ACC112 (cell line): Measurements from ENCODE around the gene ZMIZ1.

Source experiments
- H2AFZ ChIP-seq: fragments of 200-600 bp; sonication (generic); one replicate; pipeline ENCODE4 v1.6.0; 2017; ENCODE audit warnings: antibody characterized with exemption, low read length; ENCODE audit not compliant: unreplicated experiment
- H3K27ac ChIP-seq: fragments of 200-600 bp; sonication (generic); 2 replicates; pipeline ENCODE4 v1.5.1; 2014; ENCODE audit warnings: low read depth, mild to moderate bottlenecking, antibody characterized with exemption, low read length, moderate library complexity
- H3K27me3 ChIP-seq: fragments of 200-600 bp; sonication (generic); 2 replicates; pipeline ENCODE4 v1.6.1; 2014; ENCODE audit warnings: mild to moderate bottlenecking, antibody characterized with exemption, low read length, moderate library complexity, mixed read lengths; ENCODE audit not compliant: insufficient read depth
- H3K36me3 ChIP-seq: fragments of 200-600 bp; sonication (generic); 2 replicates; pipeline ENCODE4 v1.6.1; 2016; ENCODE audit warnings: mild to moderate bottlenecking, antibody characterized with exemption, low read length, moderate library complexity, mixed read lengths; ENCODE audit not compliant: insufficient read depth
- H3K4me1 ChIP-seq: fragments of 200-600 bp; sonication (generic); one replicate; pipeline ENCODE4 v1.6.1; 2016; ENCODE audit warnings: low read length, mixed read lengths; ENCODE audit not compliant: insufficient read depth, unreplicated experiment, control insufficient read depth
- H3K4me3 ChIP-seq: fragments of 200-600 bp; sonication (generic); 2 replicates; pipeline ENCODE4 v1.5.1; 2014; ENCODE audit warnings: mild to moderate bottlenecking, low read depth, low read length
- H3K79me2 ChIP-seq: fragments of 200-600 bp; sonication (generic); one replicate; pipeline ENCODE4 v1.6.0; 2016; ENCODE audit warnings: low read length; ENCODE audit not compliant: control insufficient read depth, unreplicated experiment, insufficient read depth

The ZMIZ1 gene

GRCh38 chr10:79224263-79224949 is 155.6 kb downstream of the ZMIZ1 start:
- peaks cover 13% of the 10 kb centered on the region; the same call in 1 of the 2 replicates for H3K36me3 ChIP-seq
- no peaks in the 10 kb centered on the region for H3K27me3 ChIP-seq
- H3K4me1 ChIP-seq, result peaks cover 12% of the 10 kb centered on the region
- H2AFZ ChIP-seq, result no peak overlapping the region
- H3K4me3 ChIP-seq, result no peak overlapping the region
- H3K79me2 ChIP-seq, result no peaks in the 10 kb centered on the region
- no peak overlapping the region for H3K27ac ChIP-seq

- Histone ChIP-seq H3K27me3 (no peaks in the 10 kb centered on the region), H3K79me2 (no peaks in the 10 kb centered on the region), H3K4me1 (peaks cover 12% of the 10 kb centered on the region), H3K4me3 (no peak overlapping the region), H3K36me3 (peaks cover 11% of the 10 kb centered on the region; the same call in 1 of the 2 replicates), H3K27ac (no peak overlapping the region), H2AFZ (no peak overlapping the region)
Measured at GRCh38 chr10:79224992-79225391, 156.2 kb downstream of the ZMIZ1 start.

- no peak overlapping the region for H3K4me3 ChIP-seq
- no peaks in the 10 kb centered on the region for H3K79me2 ChIP-seq
- H3K27ac ChIP-seq, result no peak overlapping the region
- H2AFZ ChIP-seq, result no peak overlapping the region
- H3K4me1 ChIP-seq, result peaks cover 12% of the 10 kb centered on the region
- H3K27me3 ChIP-seq, result no peaks in the 10 kb centered on the region
- peaks cover 11% of the 10 kb centered on the region; the same call in 1 of the 2 replicates for H3K36me3 ChIP-seq
Measured at GRCh38 chr10:79226391-79227245, 157.9 kb downstream of the ZMIZ1 start.

- peaks cover 11% of the 10 kb centered on the region; the same call in 1 of the 2 replicates for H3K36me3 ChIP-seq
- peaks cover 4% of the 10 kb centered on the region for H3K4me1 ChIP-seq
- no peaks in the 10 kb centered on the region for H3K27me3 ChIP-seq
- no peak overlapping the region for H3K4me3 ChIP-seq
- no peaks in the 10 kb centered on the region for H3K79me2 ChIP-seq
- H3K27ac ChIP-seq, result no peak overlapping the region
- no peak overlapping the region for H2AFZ ChIP-seq
Measured at GRCh38 chr10:79229071-79229541, 160.3 kb downstream of the ZMIZ1 start.

GRCh38 chr10:79229830-79230327 is 161.1 kb downstream of the ZMIZ1 start:
- H3K36me3 ChIP-seq, result peaks cover 11% of the 10 kb centered on the region; the same call in 1 of the 2 replicates
- no peaks in the 10 kb centered on the region for H3K79me2 ChIP-seq
- no peaks in the 10 kb centered on the region for H3K27me3 ChIP-seq
- H2AFZ ChIP-seq, result no peak overlapping the region
- no peak overlapping the region for H3K27ac ChIP-seq
- peaks cover 12% of the 10 kb centered on the region for H3K4me1 ChIP-seq
- H3K4me3 ChIP-seq, result no peak overlapping the region

GRCh38 chr10:79230328-79230830 is 161.6 kb downstream of the ZMIZ1 start:
- Histone ChIP-seq H3K36me3 (peaks cover 11% of the 10 kb centered on the region; the same call in 1 of the 2 replicates), H3K4me1 (peaks cover 14% of the 10 kb centered on the region), H3K27ac (no peak overlapping the region), H3K79me2 (no peaks in the 10 kb centered on the region), H3K4me3 (no peak overlapping the region), H3K27me3 (no peaks in the 10 kb centered on the region), H2AFZ (no peak overlapping the region)

GRCh38 chr10:79230850-79231249 is 162.1 kb downstream of the ZMIZ1 start:
- H3K79me2 ChIP-seq, result no peaks in the 10 kb centered on the region
- peaks cover 14% of the 10 kb centered on the region for H3K4me1 ChIP-seq
- no peaks in the 10 kb centered on the region for H3K27me3 ChIP-seq
- H3K27ac ChIP-seq, result no peak overlapping the region
- no peak overlapping the region for H2AFZ ChIP-seq
- peaks cover 11% of the 10 kb centered on the region; the same call in 1 of the 2 replicates for H3K36me3 ChIP-seq
- H3K4me3 ChIP-seq, result no peak overlapping the region

GRCh38 chr10:79231908-79232307 is 163.1 kb downstream of the ZMIZ1 start:
- H3K36me3 ChIP-seq, result peaks cover 6% of the 10 kb centered on the region; the same call in 1 of the 2 replicates
- H3K4me3 ChIP-seq, result no peak overlapping the region
- H2AFZ ChIP-seq, result no peak overlapping the region
- no peaks in the 10 kb centered on the region for H3K79me2 ChIP-seq
- no peak overlapping the region for H3K27ac ChIP-seq
- no peaks in the 10 kb centered on the region for H3K27me3 ChIP-seq
- H3K4me1 ChIP-seq, result peaks cover 14% of the 10 kb centered on the region

GRCh38 chr10:79232864-79233263 is 164.1 kb downstream of the ZMIZ1 start:
- Histone ChIP-seq H2AFZ (no peak overlapping the region), H3K4me1 (peaks cover 24% of the 10 kb centered on the region), H3K27me3 (no peaks in the 10 kb centered on the region), H3K27ac (no peak overlapping the region), H3K36me3 (peaks cover 2% of the 10 kb centered on the region; the same call in 1 of the 2 replicates), H3K4me3 (no peak overlapping the region), H3K79me2 (no peaks in the 10 kb centered on the region)
